MM.1S (cell line): ENCODE data around the gene LINS1.

Source experiments
- CTCF ChIP-seq: fragments of 300-600 bp; sonication (generic); IDR thresholded peaks from 2 replicates; pipeline ENCODE4 v1.5.1; 2016; ENCODE audit warnings: antibody characterized with exemption, low read length, mixed read lengths
- EZH2 ChIP-seq: fragments of 300-600 bp; sonication (generic); optimal IDR thresholded peaks from 2 replicates; pipeline ENCODE3; 2017; ENCODE audit warnings: low read depth, mild to moderate bottlenecking, antibody characterized with exemption, low read length, mixed read lengths
- EZH2phosphoT487 ChIP-seq: fragments of 300-600 bp; sonication (generic); IDR thresholded peaks from 2 replicates; pipeline ENCODE4 v1.6.1; 2018; ENCODE audit warnings: antibody characterized with exemption, low read length

- TF ChIP-seq EZH2phosphoT487, result no peak
- TF ChIP-seq CTCF, result no peak
- TF ChIP-seq EZH2, result no peak
Measured at GRCh38 chr15:100601163-100601562, 821 bp downstream of the LINS1 start.
